ENCODE measurements around the gene SEC23A. TPM values are rescaled to one million over a fixed set of nuclear protein-coding genes. Genes with fewer than 3 reads are reported as not detected.

SEC23A gene
- total and polyA plus RNA-seq, 2 of the 13 experiments (the other 11 are each of a cell fraction or from before 2014, with no cell fraction given): 403 to 887 TPM

DNA sequence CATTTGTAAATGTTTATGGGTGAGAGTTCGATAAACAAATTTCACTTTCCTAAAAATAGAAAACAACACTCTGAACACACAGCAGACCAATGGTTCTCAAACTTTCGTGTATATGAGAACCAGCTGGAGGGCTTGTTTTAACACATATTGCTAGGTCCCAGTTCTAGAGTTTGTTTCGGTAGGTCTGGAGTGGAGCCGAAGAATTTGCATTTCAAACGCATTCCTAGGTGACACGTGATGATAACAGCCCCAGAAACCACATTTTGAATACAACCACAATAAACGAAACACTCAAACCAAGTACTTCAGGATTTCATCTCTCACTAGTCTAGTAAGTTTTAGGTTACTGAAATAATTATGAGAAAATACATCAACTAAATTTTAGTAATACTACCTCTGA lies 17.1 kb downstream of the SEC23A start (continued):
- TF ChIP-seq, protein P1, sequence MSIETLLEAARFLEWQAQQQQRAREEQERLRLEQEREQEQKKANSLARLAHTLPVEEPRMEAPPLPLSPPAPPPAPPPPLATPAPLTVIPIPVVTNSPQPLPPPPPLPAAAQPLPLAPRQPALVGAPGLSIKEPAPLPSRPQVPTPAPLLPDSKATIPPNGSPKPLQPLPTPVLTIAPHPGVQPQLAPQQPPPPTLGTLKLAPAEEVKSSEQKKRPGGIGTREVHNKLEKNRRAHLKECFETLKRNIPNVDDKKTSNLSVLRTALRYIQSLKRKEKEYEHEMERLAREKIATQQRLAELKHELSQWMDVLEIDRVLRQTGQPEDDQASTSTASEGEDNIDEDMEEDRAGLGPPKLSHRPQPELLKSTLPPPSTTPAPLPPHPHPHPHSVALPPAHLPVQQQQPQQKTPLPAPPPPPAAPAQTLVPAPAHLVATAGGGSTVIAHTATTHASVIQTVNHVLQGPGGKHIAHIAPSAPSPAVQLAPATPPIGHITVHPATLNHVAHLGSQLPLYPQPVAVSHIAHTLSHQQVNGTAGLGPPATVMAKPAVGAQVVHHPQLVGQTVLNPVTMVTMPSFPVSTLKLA (IDR thresholded peaks at IDR 0.05): no peak
- TF ChIP-seq, protein P2, sequence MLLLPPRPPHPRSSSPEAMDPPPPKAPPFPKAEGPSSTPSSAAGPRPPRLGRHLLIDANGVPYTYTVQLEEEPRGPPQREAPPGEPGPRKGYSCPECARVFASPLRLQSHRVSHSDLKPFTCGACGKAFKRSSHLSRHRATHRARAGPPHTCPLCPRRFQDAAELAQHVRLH (CRISPR knock-in tag; IDR thresholded peaks at IDR 0.05; ENCODE audit: borderline replicate concordance, low read depth): no peak
- TF ChIP-seq GLI4 (CRISPR knock-in tag; IDR thresholded peaks at IDR 0.05; ENCODE audit: borderline replicate concordance) (no peak), KDM6A (CRISPR knock-in tag; IDR thresholded peaks at IDR 0.05; ENCODE audit: low read depth) (no peak), NR2C2 (CRISPR knock-in tag; IDR thresholded peaks at IDR 0.05; ENCODE audit: borderline replicate concordance) (no peak), SUZ12 (IDR thresholded peaks at IDR 0.05; ENCODE audit: low read depth, low read length) (no peak)
- TF ChIP-seq, protein P3, sequence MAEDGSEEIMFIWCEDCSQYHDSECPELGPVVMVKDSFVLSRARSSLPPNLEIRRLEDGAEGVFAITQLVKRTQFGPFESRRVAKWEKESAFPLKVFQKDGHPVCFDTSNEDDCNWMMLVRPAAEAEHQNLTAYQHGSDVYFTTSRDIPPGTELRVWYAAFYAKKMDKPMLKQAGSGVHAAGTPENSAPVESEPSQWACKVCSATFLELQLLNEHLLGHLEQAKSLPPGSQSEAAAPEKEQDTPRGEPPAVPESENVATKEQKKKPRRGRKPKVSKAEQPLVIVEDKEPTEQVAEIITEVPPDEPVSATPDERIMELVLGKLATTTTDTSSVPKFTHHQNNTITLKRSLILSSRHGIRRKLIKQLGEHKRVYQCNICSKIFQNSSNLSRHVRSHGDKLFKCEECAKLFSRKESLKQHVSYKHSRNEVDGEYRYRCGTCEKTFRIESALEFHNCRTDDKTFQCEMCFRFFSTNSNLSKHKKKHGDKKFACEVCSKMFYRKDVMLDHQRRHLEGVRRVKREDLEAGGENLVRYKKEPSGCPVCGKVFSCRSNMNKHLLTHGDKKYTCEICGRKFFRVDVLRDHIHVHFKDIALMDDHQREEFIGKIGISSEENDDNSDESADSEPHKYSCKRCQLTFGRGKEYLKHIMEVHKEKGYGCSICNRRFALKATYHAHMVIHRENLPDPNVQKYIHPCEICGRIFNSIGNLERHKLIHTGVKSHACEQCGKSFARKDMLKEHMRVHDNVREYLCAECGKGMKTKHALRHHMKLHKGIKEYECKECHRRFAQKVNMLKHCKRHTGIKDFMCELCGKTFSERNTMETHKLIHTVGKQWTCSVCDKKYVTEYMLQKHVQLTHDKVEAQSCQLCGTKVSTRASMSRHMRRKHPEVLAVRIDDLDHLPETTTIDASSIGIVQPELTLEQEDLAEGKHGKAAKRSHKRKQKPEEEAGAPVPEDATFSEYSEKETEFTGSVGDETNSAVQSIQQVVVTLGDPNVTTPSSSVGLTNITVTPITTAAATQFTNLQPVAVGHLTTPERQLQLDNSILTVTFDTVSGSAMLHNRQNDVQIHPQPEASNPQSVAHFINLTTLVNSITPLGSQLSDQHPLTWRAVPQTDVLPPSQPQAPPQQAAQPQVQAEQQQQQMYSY (CRISPR knock-in tag; IDR thresholded peaks at IDR 0.05): no peak

DNA sequence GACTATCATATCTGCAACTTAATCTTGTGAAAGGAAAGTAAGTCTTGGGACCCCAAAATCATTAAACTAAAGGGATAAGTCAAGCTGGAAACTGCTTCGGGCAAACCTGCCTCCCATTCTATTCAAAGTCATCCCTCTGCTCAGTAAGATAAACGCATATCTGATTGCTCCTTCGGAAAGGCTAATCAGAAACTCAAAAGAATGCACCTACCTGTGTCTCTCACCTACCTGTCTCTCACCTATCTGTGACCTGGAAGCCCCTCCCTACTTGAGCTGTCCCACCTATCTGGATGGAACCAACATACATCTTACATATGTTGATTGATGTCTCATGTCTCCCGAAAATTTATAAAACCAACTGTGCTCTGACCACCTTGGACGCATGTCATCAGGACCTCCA lies 19.9 kb downstream of the SEC23A start:
- CTCF ChIA-PET (ENCODE audit: low intra/inter-chr PET ratio, low total read pairs): no interaction called here
- no peak for FAIRE-seq
- 83% methylated on average over 5 of the region's 5 CpGs for WGBS (ENCODE audit: low lambda C conversion rate)
- no peak for DNase-seq (ENCODE audit: low spot score)
- TF ChIP-seq AGO2 (optimal IDR thresholded peaks at IDR 0.05; ENCODE audit: low read depth, low read length): peak; percentile 52
- peak; percentile 51 for TF ChIP-seq RBFOX2 (IDR thresholded peaks at IDR 0.05; ENCODE audit: low read depth, low read length)
- peak; percentile 78 for TF ChIP-seq RBM22 (optimal IDR thresholded peaks at IDR 0.05; ENCODE audit: low read length)
- TF ChIP-seq SKI (IDR thresholded peaks at IDR 0.05; ENCODE audit: partially characterized antibody): no peak
- no peak for TF ChIP-seq ZMYM3 (CRISPR knock-in tag; IDR thresholded peaks at IDR 0.05)
- no peak overlapping the region for H3K9ac ChIP-seq (ENCODE audit: insufficient read depth, low read depth, low read length)
- no TSS peak for BruUV-seq (replicated peaks)
- H3K27me3 ChIP-seq (ENCODE audit: control insufficient read depth in 1 of 2, insufficient read depth in 2 of 2, low read length in 2 of 2): no peaks in the 10 kb centered on the region
- intact Hi-C loops (cut with micrococcal nuclease; ENCODE audit: unreplicated experiment): no loop called here
- no peak overlapping the region for H2AFZ ChIP-seq (ENCODE audit: low read length)
- H3K4me1 ChIP-seq (ENCODE audit: insufficient read depth, low read length): no peaks in the 10 kb centered on the region
- in situ Hi-C loops (cut with HindIII; ENCODE audit: extremely low pct_ligation_motif_present, low pct_unique_long_range_greater_than_20kb): no loop called here
- H3K36me3 ChIP-seq (replicated peaks in 1 of 2; ENCODE audit: control insufficient read depth in 1 of 2, insufficient read depth in 2 of 2, low read length in 2 of 2): peaks cover 43 to 89% of the 10 kb centered on the region in 2 experiments
- H3K4me3 ChIP-seq (replicated peaks in 1 of 3; ENCODE audit: insufficient read depth in 1 of 3, low read depth in 2 of 3, low read length in 3 of 3): no peak overlapping the region
- ATAC-seq: peak; percentile 6; the same call in 1 of the 3 replicates
- no peak overlapping the region for H3K4me2 ChIP-seq (ENCODE audit: low read depth, low read length)
- H3K79me2 ChIP-seq (ENCODE audit: insufficient read depth, low read length): peaks cover 13% of the 10 kb centered on the region
- POLR2A ChIA-PET: interaction anchor here (0.6 to 6.9 kb wide), 2 partner anchors 10 to 19 kb away, joined by 5 to 34 read pairs; partner anchors contain the start of gene SEC23A
- H3K9me3 ChIP-seq (ENCODE audit: low read length): no peaks in the 10 kb centered on the region
- H4K20me1 ChIP-seq (ENCODE audit: insufficient read depth, low read length): peaks cover 28% of the 10 kb centered on the region
- no peak overlapping the region for H3K27ac ChIP-seq (ENCODE audit: extremely low read length, insufficient read depth, low read length)
